DND-41 (cell line): ENCODE data around the gene RASGRF1.

Experiments used
- EZH2 ChIP-seq: IDR thresholded peaks from 3 replicates; pipeline ENCODE4 v1.6.1; 2012; ENCODE audit warnings: borderline replicate concordance, low read depth, mild to moderate bottlenecking, moderate library complexity, low read length, inconsistent platforms; ENCODE audit not compliant: severe bottlenecking
- TF ChIP-seq, protein P1 (sequence below): IDR thresholded peaks from 2 replicates; pipeline ENCODE4 v1.5.1; 2012; ENCODE audit warnings: borderline replicate concordance, low read length, moderate library complexity, mild to moderate bottlenecking; ENCODE audit not compliant: poor library complexity, severe bottlenecking; ENCODE audit errors: extremely low read depth

DNA sequence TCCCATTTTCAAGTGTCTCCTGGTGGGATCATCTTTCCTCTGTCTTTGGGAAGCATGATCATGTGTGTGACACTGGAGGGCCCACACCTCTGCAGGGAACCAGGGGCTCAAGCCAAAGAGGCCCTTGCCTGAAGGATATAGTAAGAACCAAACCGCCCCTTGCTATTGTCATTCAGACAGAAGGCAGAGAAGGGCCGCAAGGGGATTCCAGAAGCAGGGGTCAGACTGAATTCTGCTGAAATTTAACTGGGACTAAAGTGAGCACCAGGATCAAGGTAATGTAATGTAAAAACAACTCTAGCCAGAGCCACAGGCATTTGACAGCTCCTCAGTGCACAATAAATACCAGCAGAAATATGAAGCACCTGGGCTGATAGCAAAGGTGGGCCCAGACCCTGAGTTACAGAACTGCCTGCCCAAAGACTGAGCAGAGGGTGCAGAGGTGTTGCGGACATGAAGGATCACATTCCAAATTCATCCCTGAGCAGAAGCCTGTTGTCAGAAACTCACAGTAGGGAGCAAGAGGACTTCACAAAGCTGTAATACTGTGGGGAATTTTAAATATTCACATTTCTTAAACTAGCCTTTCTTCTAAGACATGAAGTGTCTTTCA, 46.0 kb upstream of the RASGRF1 start:
- TF ChIP-seq, protein P1, sequence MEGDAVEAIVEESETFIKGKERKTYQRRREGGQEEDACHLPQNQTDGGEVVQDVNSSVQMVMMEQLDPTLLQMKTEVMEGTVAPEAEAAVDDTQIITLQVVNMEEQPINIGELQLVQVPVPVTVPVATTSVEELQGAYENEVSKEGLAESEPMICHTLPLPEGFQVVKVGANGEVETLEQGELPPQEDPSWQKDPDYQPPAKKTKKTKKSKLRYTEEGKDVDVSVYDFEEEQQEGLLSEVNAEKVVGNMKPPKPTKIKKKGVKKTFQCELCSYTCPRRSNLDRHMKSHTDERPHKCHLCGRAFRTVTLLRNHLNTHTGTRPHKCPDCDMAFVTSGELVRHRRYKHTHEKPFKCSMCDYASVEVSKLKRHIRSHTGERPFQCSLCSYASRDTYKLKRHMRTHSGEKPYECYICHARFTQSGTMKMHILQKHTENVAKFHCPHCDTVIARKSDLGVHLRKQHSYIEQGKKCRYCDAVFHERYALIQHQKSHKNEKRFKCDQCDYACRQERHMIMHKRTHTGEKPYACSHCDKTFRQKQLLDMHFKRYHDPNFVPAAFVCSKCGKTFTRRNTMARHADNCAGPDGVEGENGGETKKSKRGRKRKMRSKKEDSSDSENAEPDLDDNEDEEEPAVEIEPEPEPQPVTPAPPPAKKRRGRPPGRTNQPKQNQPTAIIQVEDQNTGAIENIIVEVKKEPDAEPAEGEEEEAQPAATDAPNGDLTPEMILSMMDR: no peak
- TF ChIP-seq EZH2: no peak
